ENCODE results near the gene FBXW10.
"Not testable (repeated sequence)": the region's sequence is repeated elsewhere in the genome, so short reads cannot be mapped to it uniquely, and the experiment has no call there.

FBXW10 gene

DNA sequence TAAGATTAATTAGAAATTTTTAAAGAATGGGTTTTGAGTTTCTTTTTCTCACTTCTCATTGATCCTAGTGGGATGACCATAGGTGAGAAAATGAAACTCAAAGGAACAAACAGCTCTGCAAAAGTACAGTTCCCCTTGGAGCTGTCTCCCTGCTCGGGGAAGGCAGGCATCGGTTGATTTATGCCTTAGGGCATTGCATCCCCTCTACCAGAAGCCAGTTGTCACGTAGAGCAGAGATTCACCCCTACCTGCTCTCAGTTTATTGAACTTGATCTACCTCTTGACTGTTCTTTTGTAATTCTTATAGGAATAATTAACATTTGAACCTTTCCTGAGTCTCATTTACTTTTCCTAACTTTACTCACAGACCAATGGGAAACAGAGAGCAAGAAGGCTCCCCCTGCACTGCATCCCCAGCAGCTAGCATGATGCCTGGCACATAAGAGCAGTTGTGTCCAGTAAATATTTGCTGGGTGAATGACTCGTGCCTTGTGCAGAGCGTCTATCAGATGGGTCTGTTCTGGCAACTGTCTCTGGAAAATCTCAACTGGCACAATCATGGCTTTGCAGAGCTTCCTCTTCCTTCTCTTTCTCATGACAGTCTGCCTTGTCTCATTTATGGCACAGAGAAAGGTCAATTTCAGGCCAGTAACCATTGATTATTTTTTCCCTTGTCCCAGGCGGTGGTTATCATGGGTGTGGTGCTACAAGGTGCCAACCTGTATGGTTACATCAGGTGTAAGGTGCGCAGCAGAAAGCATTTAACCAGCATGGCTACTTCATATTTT lies 59.8 kb downstream of the FBXW10 start:
- H3K9ac ChIP-seq (ENCODE audit: low read length); H3K36me3 ChIP-seq (replicated peaks; ENCODE audit: low read depth, low read length); H3K27ac ChIP-seq (ENCODE audit: low read length); H4K20me1 ChIP-seq (ENCODE audit: insufficient read depth, low read length); H3K4me3 ChIP-seq (ENCODE audit: low read length); H3K9me3 ChIP-seq (ENCODE audit: insufficient read depth, low read length); H2AFZ ChIP-seq (ENCODE audit: low read depth, low read length); H3K27me3 ChIP-seq (ENCODE audit: low read depth, low read length); H3K4me1 ChIP-seq (ENCODE audit: low read length); H3K4me2 ChIP-seq (ENCODE audit: low read length); H3K79me2 ChIP-seq (ENCODE audit: low read length): not testable (repeated sequence)

GRCh38 chr17:18815924-18816323 lies 72.1 kb downstream of the FBXW10 start:
- not testable (repeated sequence) for H3K4me2 ChIP-seq (ENCODE audit: low read length); H3K36me3 ChIP-seq (replicated peaks; ENCODE audit: low read depth, low read length); H3K4me1 ChIP-seq (ENCODE audit: low read length); H3K27me3 ChIP-seq (ENCODE audit: low read depth, low read length); H3K9ac ChIP-seq (ENCODE audit: low read length); H3K79me2 ChIP-seq (ENCODE audit: low read length); H3K27ac ChIP-seq (ENCODE audit: low read length); H2AFZ ChIP-seq (ENCODE audit: low read depth, low read length); H3K4me3 ChIP-seq (ENCODE audit: low read length); H3K9me3 ChIP-seq (ENCODE audit: insufficient read depth, low read length); H4K20me1 ChIP-seq (ENCODE audit: insufficient read depth, low read length)

DNA sequence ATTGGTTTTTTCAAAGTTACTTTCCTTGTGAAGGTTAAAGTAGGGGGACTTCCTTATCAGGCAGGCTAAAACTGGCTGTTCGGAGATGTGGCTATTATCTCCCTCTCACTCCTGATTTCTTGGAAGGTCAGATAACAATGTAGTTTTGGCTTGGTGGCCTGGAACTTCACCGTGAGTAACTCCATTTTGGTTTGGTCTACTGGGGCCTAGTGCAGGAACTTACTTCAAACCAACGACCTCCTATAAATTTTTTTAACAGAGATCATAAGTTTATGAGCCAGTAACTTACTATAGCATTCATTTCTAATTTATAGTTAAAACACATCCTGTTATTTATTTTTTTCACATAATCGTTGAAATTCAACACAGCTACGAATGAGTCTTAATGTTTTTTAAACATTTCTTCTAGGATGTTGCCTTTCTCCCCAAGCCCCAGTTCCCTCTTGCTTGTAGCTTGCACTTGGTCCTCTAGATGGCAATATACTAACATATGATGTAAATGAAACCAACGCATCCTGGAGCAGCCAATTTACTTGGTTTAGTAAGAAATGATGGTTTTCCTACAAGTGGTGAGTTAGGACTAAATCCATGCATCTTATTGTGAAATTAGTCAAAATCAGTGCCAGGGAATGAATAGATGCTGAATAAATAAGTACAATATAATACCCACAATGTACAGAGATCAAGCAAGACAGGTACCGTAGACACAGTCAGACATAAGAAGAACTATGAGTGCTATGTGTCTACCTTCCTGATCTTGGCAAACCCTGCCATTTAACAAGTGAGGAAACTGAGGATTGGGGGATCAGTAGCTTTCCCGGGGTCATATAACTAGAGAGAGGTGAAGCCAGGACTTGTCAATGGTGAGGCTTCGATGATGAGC lies 72.9 kb downstream of the FBXW10 start:
- H2AFZ ChIP-seq (ENCODE audit: low read depth, low read length); H3K4me2 ChIP-seq (ENCODE audit: low read length); H3K9me3 ChIP-seq (ENCODE audit: insufficient read depth, low read length); H3K27me3 ChIP-seq (ENCODE audit: low read depth, low read length); H3K4me3 ChIP-seq (ENCODE audit: low read length); H4K20me1 ChIP-seq (ENCODE audit: insufficient read depth, low read length); H3K4me1 ChIP-seq (ENCODE audit: low read length); H3K36me3 ChIP-seq (replicated peaks; ENCODE audit: low read depth, low read length); H3K79me2 ChIP-seq (ENCODE audit: low read length); H3K27ac ChIP-seq (ENCODE audit: low read length); H3K9ac ChIP-seq (ENCODE audit: low read length): not testable (repeated sequence)
- TF ChIP-seq, protein P1, sequence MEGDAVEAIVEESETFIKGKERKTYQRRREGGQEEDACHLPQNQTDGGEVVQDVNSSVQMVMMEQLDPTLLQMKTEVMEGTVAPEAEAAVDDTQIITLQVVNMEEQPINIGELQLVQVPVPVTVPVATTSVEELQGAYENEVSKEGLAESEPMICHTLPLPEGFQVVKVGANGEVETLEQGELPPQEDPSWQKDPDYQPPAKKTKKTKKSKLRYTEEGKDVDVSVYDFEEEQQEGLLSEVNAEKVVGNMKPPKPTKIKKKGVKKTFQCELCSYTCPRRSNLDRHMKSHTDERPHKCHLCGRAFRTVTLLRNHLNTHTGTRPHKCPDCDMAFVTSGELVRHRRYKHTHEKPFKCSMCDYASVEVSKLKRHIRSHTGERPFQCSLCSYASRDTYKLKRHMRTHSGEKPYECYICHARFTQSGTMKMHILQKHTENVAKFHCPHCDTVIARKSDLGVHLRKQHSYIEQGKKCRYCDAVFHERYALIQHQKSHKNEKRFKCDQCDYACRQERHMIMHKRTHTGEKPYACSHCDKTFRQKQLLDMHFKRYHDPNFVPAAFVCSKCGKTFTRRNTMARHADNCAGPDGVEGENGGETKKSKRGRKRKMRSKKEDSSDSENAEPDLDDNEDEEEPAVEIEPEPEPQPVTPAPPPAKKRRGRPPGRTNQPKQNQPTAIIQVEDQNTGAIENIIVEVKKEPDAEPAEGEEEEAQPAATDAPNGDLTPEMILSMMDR (IDR thresholded peaks at IDR 0.05; ENCODE audit: low read depth, low read length): peak; percentile 21

GRCh38 chr17:18821430-18821829 lies 77.6 kb downstream of the FBXW10 start:
- not testable (repeated sequence) for H3K9me3 ChIP-seq (ENCODE audit: insufficient read depth, low read length); H4K20me1 ChIP-seq (ENCODE audit: insufficient read depth, low read length); H3K4me1 ChIP-seq (ENCODE audit: low read length); H3K4me2 ChIP-seq (ENCODE audit: low read length); H3K79me2 ChIP-seq (ENCODE audit: low read length); H3K27me3 ChIP-seq (ENCODE audit: low read depth, low read length); H2AFZ ChIP-seq (ENCODE audit: low read depth, low read length); H3K9ac ChIP-seq (ENCODE audit: low read length); H3K4me3 ChIP-seq (ENCODE audit: low read length); H3K27ac ChIP-seq (ENCODE audit: low read length); H3K36me3 ChIP-seq (replicated peaks; ENCODE audit: low read depth, low read length)

- H3K27me3 ChIP-seq (ENCODE audit: low read depth, low read length); H3K79me2 ChIP-seq (ENCODE audit: low read length); H4K20me1 ChIP-seq (ENCODE audit: insufficient read depth, low read length); H3K4me3 ChIP-seq (ENCODE audit: low read length); H2AFZ ChIP-seq (ENCODE audit: low read depth, low read length); H3K36me3 ChIP-seq (replicated peaks; ENCODE audit: low read depth, low read length); H3K9ac ChIP-seq (ENCODE audit: low read length); H3K9me3 ChIP-seq (ENCODE audit: insufficient read depth, low read length); H3K4me2 ChIP-seq (ENCODE audit: low read length); H3K4me1 ChIP-seq (ENCODE audit: low read length); H3K27ac ChIP-seq (ENCODE audit: low read length): not testable (repeated sequence)
These were observed 83.8 kb downstream of the FBXW10 start for GRCh38 chr17:18827613-18828012.
